GM12878 (cell line): ENCODE data around the gene CSK. TPM values are rescaled to one million over a fixed set of nuclear protein-coding genes. Genes with fewer than 3 reads are reported as not detected.

Source experiments
- CEBPZ ChIP-seq: fragments of 150-350 bp; IDR thresholded peaks from 2 replicates; pipeline ENCODE4 v1.6.1; 2016; ENCODE audit warnings: low read depth, low read length
- E2F4 ChIP-seq: IDR thresholded peaks from 2 replicates; pipeline ENCODE4 v1.6.1; 2012; ENCODE audit warnings: low read depth, low read length, improper control_type of control experiment
- FOXM1 ChIP-seq: IDR thresholded peaks from 2 replicates; pipeline ENCODE4 v1.6.1; 2012; ENCODE audit warnings: low read depth, mild to moderate bottlenecking, inconsistent platforms, low read length, moderate library complexity
- HDGF ChIP-seq: fragments of 450-650 bp; IDR thresholded peaks from 2 replicates; pipeline ENCODE4 v1.6.1; 2016; ENCODE audit warnings: antibody characterized with exemption
- JUNB ChIP-seq: IDR thresholded peaks from 2 replicates; pipeline ENCODE4 v1.6.1; 2016; ENCODE audit warnings: antibody characterized with exemption, mild to moderate bottlenecking
- MEF2B ChIP-seq: fragments of 450-650 bp; IDR thresholded peaks from 2 replicates; pipeline ENCODE4 v1.6.1; 2018; ENCODE audit warnings: mild to moderate bottlenecking, moderate library complexity; ENCODE audit not compliant: partially characterized antibody, poor library complexity, severe bottlenecking
- PRDM15 ChIP-seq: fragments of 450-650 bp; formaldehyde crosslinking; IDR thresholded peaks from 2 replicates; pipeline ENCODE4 v1.4.0; 2020; ENCODE audit warnings: mild to moderate bottlenecking, moderate library complexity
- ZBTB40 ChIP-seq: fragments of 450-650 bp; IDR thresholded peaks from 2 replicates; pipeline ENCODE4 v1.6.1; 2016; ENCODE audit warnings: mild to moderate bottlenecking, moderate library complexity, borderline replicate concordance
- polyA plus RNA-seq, 11 experiments: library from polyadenylated mRNA; depleted of rRNA in 4 of 11; unstranded in 6 of 11; stranded (reverse) in 5 of 11; fragments of >200 nt; fragmentation: Nextera tagmentation in 4 of 11; fragmentation: Illumina TruSeq in 1 of 11; extraction: Ambion mirVana in 4 of 11; extraction: Trizol in 1 of 11; gene quantifications; 1 replicate in 1 of 11; 2 replicates in 10 of 11; pipeline versions ENCODE4 v1.2.1 to v1.2.3, GENCODE V29; 2011 to 2016; ENCODE audit warnings: inconsistent platforms in 2 of 11, missing spikeins in 2 of 11, low read depth in 1 of 11
- total RNA-seq, 4 experiments: library from RNA; depleted of rRNA in 3 of 4; stranded (reverse); fragments of >200 nt in 3 of 4; fragmentation: Illumina TruSeq in 1 of 4; extraction: Trizol in 1 of 4; gene quantifications; 2 replicates each; pipeline versions ENCODE4 v1.2.1 to v1.2.3, GENCODE V29; 2013 to 2021

Gene CSK
- total and polyA plus RNA-seq, 10 of the 15 experiments (the other 5 are each of a cell fraction or from before 2014, with no cell fraction given), result 3.4 to 327 (median 75.8) TPM

GRCh38 chr15:74769463-74770025 is 12.3 kb upstream of the CSK start (continued):
- TF ChIP-seq CEBPZ (no peak), HDGF (no peak), ZBTB40 (no peak), E2F4 (no peak), FOXM1 (no peak), JUNB (no peak), PRDM15 (CRISPR knock-in tag) (no peak), MEF2B (no peak)
- TF ChIP-seq, all 136 proteins: peak for 0
